AG10803 (cell line): ENCODE data around the gene TNRC6C.

ENCODE experiments used
- DNase-seq: peaks from one replicate; pipeline ENCODE4 v3.0.0; 2010; ENCODE audit warnings: low read depth
- H3K4me3 ChIP-seq: 2 replicates; pipeline ENCODE4 v1.5.1; 2011; ENCODE audit warnings: mild to moderate bottlenecking, low read length, control low read depth
- CTCF ChIP-seq: conservative IDR thresholded peaks from 2 replicates; pipeline ENCODE4 v1.5.1; 2011; ENCODE audit warnings: mild to moderate bottlenecking, low read length, control low read depth, inconsistent platforms

Gene TNRC6C

GRCh38 chr17:78133179-78133951 lies 174.9 kb downstream of the TNRC6C start:
- no peak for TF ChIP-seq CTCF
- no peak overlapping the region for H3K4me3 ChIP-seq
- DNase-seq = no peak

GRCh38 chr17:78133971-78134898 lies 175.7 kb downstream of the TNRC6C start:
- no peak overlapping the region for H3K4me3 ChIP-seq
- peak; percentile 38 for TF ChIP-seq CTCF
- no peak for DNase-seq

- no peak for TF ChIP-seq CTCF
- H3K4me3 ChIP-seq = no peak overlapping the region
- no peak for DNase-seq
Measured at GRCh38 chr17:78134899-78135385, 176.4 kb downstream of the TNRC6C start.

GRCh38 chr17:78135858-78136500 lies 177.5 kb downstream of the TNRC6C start:
- DNase-seq = no peak
- H3K4me3 ChIP-seq = no peak overlapping the region
- no peak for TF ChIP-seq CTCF

GRCh38 chr17:78137392-78138203 lies 179.1 kb downstream of the TNRC6C start:
- DNase-seq = no peak
- TF ChIP-seq CTCF = peak; percentile 19; the same call in 1 of the 2 replicates
- H3K4me3 ChIP-seq = no peak overlapping the region
